HG03469 (cell line): Measurements from ENCODE around the gene TTC3.

Source experiments
- ATAC-seq: cut with Tn5 transposase; IDR thresholded peaks from one replicate; pipeline ENCODE4 v1.9.1; 2021; ENCODE audit warnings: mild to moderate bottlenecking, moderate library complexity, moderate number of reproducible peaks; ENCODE audit not compliant: unreplicated experiment

Gene TTC3

GRCh38 chr21:37193006-37193405 is 120.0 kb downstream of the TTC3 start:
- no peak for ATAC-seq

- ATAC-seq: no peak
Measured at GRCh38 chr21:37193676-37194075, 120.6 kb downstream of the TTC3 start.

- no peak for ATAC-seq
Measured at GRCh38 chr21:37195059-37195458, 122.0 kb downstream of the TTC3 start.

GRCh38 chr21:37195610-37196009 is 122.6 kb downstream of the TTC3 start:
- ATAC-seq: no peak

- no peak for ATAC-seq
Measured at GRCh38 chr21:37196847-37197246, 123.8 kb downstream of the TTC3 start.

- ATAC-seq: no peak
Measured at GRCh38 chr21:37197746-37198145, 124.7 kb downstream of the TTC3 start.

GRCh38 chr21:37199057-37199924 is 126.2 kb downstream of the TTC3 start:
- no peak for ATAC-seq

- ATAC-seq: no peak
Measured at GRCh38 chr21:37200641-37201480, 127.8 kb downstream of the TTC3 start.

GRCh38 chr21:37202221-37203110 is 129.4 kb downstream of the TTC3 start:
- ATAC-seq: no peak

GRCh38 chr21:37204580-37204979 is 131.5 kb downstream of the TTC3 start:
- ATAC-seq: no peak

GRCh38 chr21:37206496-37206895 is 133.4 kb downstream of the TTC3 start:
- no peak for ATAC-seq

- ATAC-seq: peak; percentile 50
Measured at GRCh38 chr21:37207441-37208009, 134.5 kb downstream of the TTC3 start.

GRCh38 chr21:37208056-37208721 is 135.1 kb downstream of the TTC3 start:
- no peak for ATAC-seq

- ATAC-seq: no peak
Measured at GRCh38 chr21:37208741-37209225, 135.7 kb downstream of the TTC3 start.

- no peak for ATAC-seq
Measured at GRCh38 chr21:37210130-37210529, 137.1 kb downstream of the TTC3 start.

GRCh38 chr21:37210799-37211198 is 137.7 kb downstream of the TTC3 start:
- ATAC-seq: no peak

GRCh38 chr21:37214952-37215351 is 141.9 kb downstream of the TTC3 start:
- no peak for ATAC-seq

GRCh38 chr21:37219761-37220432 is 146.8 kb downstream of the TTC3 start:
- ATAC-seq: no peak

- ATAC-seq: peak; percentile 23
Measured at GRCh38 chr21:37220433-37220980, 147.5 kb downstream of the TTC3 start.
